ENCODE data around the gene SH2D7. TPM values are rescaled to one million over a fixed set of nuclear protein-coding genes. Genes with fewer than 3 reads are reported as not detected.

SH2D7 gene
- total and polyA plus RNA-seq, 12 donors: not detected

DNA sequence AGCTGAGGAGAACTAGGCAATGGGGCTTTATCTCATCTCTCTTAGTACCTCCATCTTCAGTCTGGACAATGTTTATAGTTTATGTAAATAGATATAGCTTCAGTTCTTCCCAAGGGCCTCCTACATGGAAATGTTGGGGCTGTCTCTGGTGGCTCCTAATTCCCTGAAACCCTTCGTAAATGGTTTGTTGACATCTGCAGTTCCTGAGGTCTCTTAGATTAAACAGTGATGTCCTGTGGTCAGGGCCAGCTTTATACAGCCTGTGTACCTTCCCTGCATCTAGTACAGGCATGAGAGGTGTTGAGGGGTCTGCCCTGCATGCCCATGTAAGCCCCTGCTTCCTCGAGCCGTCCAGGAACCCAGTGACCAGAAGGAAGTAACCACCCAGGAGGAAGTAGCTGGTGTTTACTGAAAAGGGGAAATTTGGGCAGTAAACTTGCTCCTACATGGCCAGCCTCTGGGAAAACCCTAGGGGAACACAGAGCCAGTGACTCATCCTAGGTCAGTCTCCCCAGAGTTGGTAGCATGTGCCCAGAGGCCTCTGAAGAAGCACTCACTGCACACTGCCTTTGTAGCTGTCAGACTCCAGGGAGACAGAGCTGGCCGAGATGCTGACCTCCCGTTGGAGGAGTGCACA, 10.1 kb upstream of the SH2D7 start:
- Histone ChIP-seq H3K27ac (peak overlapping the region in 1 of 10 donors; percentile 79), H3K4me3 (no peak overlapping the region), H3K9me3 (no peaks in the 10 kb centered on the region), H3K27me3 (no peaks in the 10 kb centered on the region), H3K4me1 (peaks cover 0 to 44% (median 8%) of the 10 kb centered on the region in 9 donors), H3K36me3 (no peaks in the 10 kb centered on the region)
- ATAC-seq (peak in 5 of 8 donors; percentile 13 to 53 (median 40)), DNase-seq (no peak)
- intact Hi-C loops (cut with DNase I): no loop called here
- TF ChIP-seq, protein P1, sequence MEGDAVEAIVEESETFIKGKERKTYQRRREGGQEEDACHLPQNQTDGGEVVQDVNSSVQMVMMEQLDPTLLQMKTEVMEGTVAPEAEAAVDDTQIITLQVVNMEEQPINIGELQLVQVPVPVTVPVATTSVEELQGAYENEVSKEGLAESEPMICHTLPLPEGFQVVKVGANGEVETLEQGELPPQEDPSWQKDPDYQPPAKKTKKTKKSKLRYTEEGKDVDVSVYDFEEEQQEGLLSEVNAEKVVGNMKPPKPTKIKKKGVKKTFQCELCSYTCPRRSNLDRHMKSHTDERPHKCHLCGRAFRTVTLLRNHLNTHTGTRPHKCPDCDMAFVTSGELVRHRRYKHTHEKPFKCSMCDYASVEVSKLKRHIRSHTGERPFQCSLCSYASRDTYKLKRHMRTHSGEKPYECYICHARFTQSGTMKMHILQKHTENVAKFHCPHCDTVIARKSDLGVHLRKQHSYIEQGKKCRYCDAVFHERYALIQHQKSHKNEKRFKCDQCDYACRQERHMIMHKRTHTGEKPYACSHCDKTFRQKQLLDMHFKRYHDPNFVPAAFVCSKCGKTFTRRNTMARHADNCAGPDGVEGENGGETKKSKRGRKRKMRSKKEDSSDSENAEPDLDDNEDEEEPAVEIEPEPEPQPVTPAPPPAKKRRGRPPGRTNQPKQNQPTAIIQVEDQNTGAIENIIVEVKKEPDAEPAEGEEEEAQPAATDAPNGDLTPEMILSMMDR (IDR thresholded peaks at IDR 0.05): no peak
- 74 to 88% methylated on average over 5 of the region's 5 CpGs for WGBS, 2 donors

DNA sequence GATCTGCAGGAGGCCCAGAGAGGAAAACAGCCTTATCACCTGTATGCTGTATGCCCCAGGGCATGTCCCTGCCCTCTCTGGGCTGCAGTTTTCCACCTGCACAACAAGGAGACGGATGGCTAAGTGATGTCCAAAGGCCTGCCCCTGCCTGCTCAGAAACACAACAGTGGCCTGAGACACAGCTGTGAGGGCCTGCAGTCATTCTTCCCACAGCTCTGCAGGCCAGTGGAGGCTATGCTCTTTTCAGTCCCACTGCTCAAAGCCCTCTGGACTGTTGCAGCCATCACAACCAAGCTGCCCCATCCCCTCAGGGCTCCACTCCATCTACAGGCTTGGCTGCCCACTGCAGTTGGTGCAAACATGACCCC, 9.6 kb upstream of the SH2D7 start:
- DNase-seq (no peak), ATAC-seq (peak in 1 of 8 donors; percentile 10)
- Histone ChIP-seq H3K36me3 (no peaks in the 10 kb centered on the region), H3K27ac (peak overlapping the region in 1 of 10 donors; percentile 50), H3K4me1 (peaks cover 0 to 47% (median 8%) of the 10 kb centered on the region in 9 donors), H3K27me3 (no peaks in the 10 kb centered on the region), H3K4me3 (no peak overlapping the region), H3K9me3 (no peaks in the 10 kb centered on the region)
- intact Hi-C loops (cut with DNase I): no loop called here
- TF ChIP-seq, protein P1 (IDR thresholded peaks at IDR 0.05): no peak
- 83 to 92% methylated on average over 1 of the region's 1 CpG for WGBS, 2 donors

DNA sequence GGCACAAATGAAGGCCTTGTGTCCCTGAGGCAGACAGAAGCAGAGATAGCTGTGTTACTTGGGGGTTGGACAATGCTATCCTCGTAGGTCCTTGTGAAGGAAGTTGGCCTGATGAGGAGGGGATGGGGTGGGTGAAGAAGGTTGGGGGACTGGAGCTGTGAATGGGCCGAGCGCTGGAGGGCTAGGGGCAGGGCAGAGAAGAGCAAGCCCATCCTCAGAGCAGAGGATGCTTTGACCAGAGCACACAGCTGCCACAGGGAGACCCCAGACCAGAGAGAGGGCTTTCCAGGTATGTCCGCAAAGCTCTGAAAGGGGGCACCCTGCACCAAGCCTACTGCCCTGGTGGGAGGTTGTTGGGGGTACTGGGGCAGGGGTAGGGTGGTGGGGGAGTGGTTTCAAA, 9.2 kb upstream of the SH2D7 start:
- DNase-seq: no peak
- Histone ChIP-seq H3K27ac (no peak overlapping the region), H3K4me1 (peaks cover 0 to 47% (median 7%) of the 10 kb centered on the region in 9 donors), H3K27me3 (no peaks in the 10 kb centered on the region), H3K4me3 (no peak overlapping the region), H3K9me3 (no peaks in the 10 kb centered on the region), H3K36me3 (no peaks in the 10 kb centered on the region)
- 90 to 91% methylated on average over 4 of the region's 4 CpGs for whole genome bisulfite sequencing, 2 donors
- ATAC-seq: peak in 1 of 8 donors; percentile 11
- TF ChIP-seq, protein P1 (IDR thresholded peaks at IDR 0.05): no peak
- intact Hi-C loops (cut with DNase I): no loop called here

GRCh38 chr15:78083687-78084448, 8.5 kb upstream of the SH2D7 start:
- no peaks in the 10 kb centered on the region for H3K27me3 ChIP-seq
- no peak overlapping the region for H3K4me3 ChIP-seq
- no peaks in the 10 kb centered on the region for H3K36me3 ChIP-seq
- TF ChIP-seq, protein P1 (IDR thresholded peaks at IDR 0.05): no peak
- H3K9me3 ChIP-seq: no peaks in the 10 kb centered on the region
- DNase-seq (no peak), ATAC-seq (peak in 1 of 8 donors; percentile 5)
- intact Hi-C loops (cut with DNase I): no loop called here
- no peak overlapping the region for H3K27ac ChIP-seq
- WGBS, 2 donors: 91 to 94% methylated on average over 6 of the region's 6 CpGs
- H3K4me1 ChIP-seq: peaks cover 0 to 49% (median 5%) of the 10 kb centered on the region in 9 donors

Data from heart right ventricle (tissue), 16 donors.